Activated naive CD8-positive, alpha-beta T cell treated with anti-CD3 and anti-CD28 coated beads, Interleukin-2, amount 10 ng/mL, durations not matched to agents 7 days and 5 days (primary cell): Measurements from ENCODE around the gene CTNNA3. TPM values are rescaled to one million over a fixed set of nuclear protein-coding genes. Genes with fewer than 3 reads are reported as not detected.

Source experiments
- ATAC-seq: fragments of 150-1000 bp; cut with Tn5 transposase; one replicate; pipeline ENCODE4 v1.10.0; 2021; ENCODE audit warnings: low read depth, moderate library complexity
- POLR2A ChIA-PET: fragments of 350-600 bp; sonication (Branson Sonifier 250); formaldehyde crosslinking; loops from one replicate; lab custom pipeline; 2021; ENCODE audit warnings: antibody characterized with exemption; lab: Charles Lee
- DNase-seq: peaks from one replicate; pipeline ENCODE4 v3.0.0; 2021
- H3K27ac Mint-ChIP-seq: one replicate; pipeline ENCODE4 v1.8.0; 2022; ENCODE audit warnings: mild to moderate bottlenecking, mixed read lengths
- H3K27me3 Mint-ChIP-seq: one replicate; pipeline ENCODE4 v1.8.0; 2022; ENCODE audit warnings: mild to moderate bottlenecking, moderate library complexity, mixed read lengths
- H3K36me3 Mint-ChIP-seq: one replicate; pipeline ENCODE4 v1.8.0; 2021; ENCODE audit warnings: mild to moderate bottlenecking, mixed read lengths
- H3K4me1 Mint-ChIP-seq: one replicate; pipeline ENCODE4 v1.8.0; 2021; ENCODE audit warnings: mixed read lengths
- H3K4me3 Mint-ChIP-seq: one replicate; pipeline ENCODE4 v1.8.0; 2022; ENCODE audit warnings: mild to moderate bottlenecking, moderate library complexity, mixed read lengths
- H3K9me3 Mint-ChIP-seq: one replicate; pipeline ENCODE4 v1.8.0; 2021; ENCODE audit warnings: mixed read lengths
- total RNA-seq, 2 experiments: library from RNA; stranded (reverse); gene quantifications; one replicate each; pipeline ENCODE4 v1.2.3, GENCODE V29; 2021

The CTNNA3 gene
- total RNA-seq, 2 experiments from 2014 or later = 2.4 to 3.6 TPM

- H3K9me3 Mint-ChIP-seq = no peaks in the 10 kb centered on the region
- ATAC-seq (no peak), DNase-seq (no peak)
- H3K4me1 Mint-ChIP-seq = no peaks in the 10 kb centered on the region
- H3K36me3 Mint-ChIP-seq = no peaks in the 10 kb centered on the region
- H3K27ac Mint-ChIP-seq = no peak overlapping the region
- peaks cover 43% of the 10 kb centered on the region for H3K27me3 Mint-ChIP-seq
- POLR2A ChIA-PET = no interaction called here
- H3K4me3 Mint-ChIP-seq = no peak overlapping the region
Measured at GRCh38 chr10:66929375-66929774, 766.6 kb downstream of the CTNNA3 start.

GRCh38 chr10:66928776-66929175, 767.2 kb downstream of the CTNNA3 start:
- no peak for ATAC-seq
- H3K36me3 Mint-ChIP-seq = no peaks in the 10 kb centered on the region
- DNase-seq = no peak
- peaks cover 43% of the 10 kb centered on the region for H3K27me3 Mint-ChIP-seq
- no peak overlapping the region for H3K27ac Mint-ChIP-seq
- no peak overlapping the region for H3K4me3 Mint-ChIP-seq
- no peaks in the 10 kb centered on the region for H3K9me3 Mint-ChIP-seq
- no peaks in the 10 kb centered on the region for H3K4me1 Mint-ChIP-seq
- POLR2A ChIA-PET = no interaction called here

GRCh38 chr10:66927971-66928770, 767.8 kb downstream of the CTNNA3 start:
- Mint-ChIP-seq H3K4me1 (no peaks in the 10 kb centered on the region), H3K27me3 (peaks cover 43% of the 10 kb centered on the region), H3K4me3 (no peak overlapping the region), H3K36me3 (no peaks in the 10 kb centered on the region), H3K27ac (no peak overlapping the region), H3K9me3 (no peaks in the 10 kb centered on the region)
- POLR2A ChIA-PET = no interaction called here
- DNase-seq (no peak), ATAC-seq (no peak)

- peaks cover 43% of the 10 kb centered on the region for H3K27me3 Mint-ChIP-seq
- no peaks in the 10 kb centered on the region for H3K4me1 Mint-ChIP-seq
Measured at GRCh38 chr10:66927251-66927935, 768.6 kb downstream of the CTNNA3 start.

GRCh38 chr10:66926841-66927240, 769.2 kb downstream of the CTNNA3 start:
- Mint-ChIP-seq H3K9me3 (no peaks in the 10 kb centered on the region), H3K4me3 (no peak overlapping the region), H3K36me3 (no peaks in the 10 kb centered on the region), H3K27ac (no peak overlapping the region), H3K4me1 (no peaks in the 10 kb centered on the region), H3K27me3 (peaks cover 43% of the 10 kb centered on the region)
- no peak for DNase-seq
- POLR2A ChIA-PET = no interaction called here
- ATAC-seq = no peak

More at GRCh38 chr10:66927251-66927935, 768.6 kb downstream of the CTNNA3 start:
- no peak for DNase-seq
- Mint-ChIP-seq H3K36me3 (no peaks in the 10 kb centered on the region), H3K9me3 (no peaks in the 10 kb centered on the region), H3K4me3 (no peak overlapping the region), H3K27ac (no peak overlapping the region)
- no peak for ATAC-seq
- POLR2A ChIA-PET = no interaction called here

- Mint-ChIP-seq H3K27ac (no peak within 1 kb of the TSS), H3K9me3 (no peaks in the 10 kb centered on the region), H3K27me3 (peaks cover 41% of the 10 kb centered on the region), H3K36me3 (no peaks in the 10 kb centered on the region), H3K4me3 (no peak within 1 kb of the TSS), H3K4me1 (no peaks in the 10 kb centered on the region)
- POLR2A ChIA-PET = no interaction called here
- no peak for DNase-seq
- ATAC-seq = peak; percentile 58
Measured at GRCh38 chr10:66925896-66926715, 769.9 kb downstream of the CTNNA3 start, which contains the start of gene LRRTM3. TSS of gene LRRTM3 (plus strand) at chr10:66926036.

- Mint-ChIP-seq H3K36me3 (no peaks in the 10 kb centered on the region), H3K27me3 (peaks cover 41% of the 10 kb centered on the region), H3K4me1 (no peaks in the 10 kb centered on the region), H3K4me3 (no peak overlapping the region), H3K27ac (no peak overlapping the region), H3K9me3 (no peaks in the 10 kb centered on the region)
- no peak for DNase-seq
- POLR2A ChIA-PET = no interaction called here
- no peak for ATAC-seq
Measured at GRCh38 chr10:66925373-66925772, 770.6 kb downstream of the CTNNA3 start.

GRCh38 chr10:66924674-66925345, 771.2 kb downstream of the CTNNA3 start:
- H3K27ac Mint-ChIP-seq = no peak overlapping the region

GRCh38 chr10:66919248-66919647, 776.7 kb downstream of the CTNNA3 start:
- no peaks in the 10 kb centered on the region for H3K36me3 Mint-ChIP-seq
- H3K9me3 Mint-ChIP-seq = no peaks in the 10 kb centered on the region
- no peak overlapping the region for H3K27ac Mint-ChIP-seq
- DNase-seq (no peak), ATAC-seq (no peak)
- no peaks in the 10 kb centered on the region for H3K4me1 Mint-ChIP-seq
- no peak overlapping the region for H3K4me3 Mint-ChIP-seq
- no peaks in the 10 kb centered on the region for H3K27me3 Mint-ChIP-seq
- POLR2A ChIA-PET = no interaction called here

More at GRCh38 chr10:66924674-66925345, 771.2 kb downstream of the CTNNA3 start:
- no peaks in the 10 kb centered on the region for H3K36me3 Mint-ChIP-seq
- POLR2A ChIA-PET = no interaction called here
- ATAC-seq = no peak
- peaks cover 40% of the 10 kb centered on the region for H3K27me3 Mint-ChIP-seq
- no peaks in the 10 kb centered on the region for H3K9me3 Mint-ChIP-seq
- no peak overlapping the region for H3K4me3 Mint-ChIP-seq
- DNase-seq = no peak
- H3K4me1 Mint-ChIP-seq = no peaks in the 10 kb centered on the region

GRCh38 chr10:66917104-66917503, 778.9 kb downstream of the CTNNA3 start:
- no peaks in the 10 kb centered on the region for H3K27me3 Mint-ChIP-seq
- H3K27ac Mint-ChIP-seq = no peak overlapping the region
- ATAC-seq (no peak), DNase-seq (no peak)
- no peaks in the 10 kb centered on the region for H3K36me3 Mint-ChIP-seq
- no peaks in the 10 kb centered on the region for H3K9me3 Mint-ChIP-seq
- H3K4me1 Mint-ChIP-seq = no peaks in the 10 kb centered on the region
- POLR2A ChIA-PET = no interaction called here
- H3K4me3 Mint-ChIP-seq = no peak overlapping the region

- no peak for ATAC-seq
- Mint-ChIP-seq H3K4me3 (no peak overlapping the region), H3K27ac (no peak overlapping the region), H3K27me3 (no peaks in the 10 kb centered on the region), H3K9me3 (no peaks in the 10 kb centered on the region), H3K4me1 (no peaks in the 10 kb centered on the region), H3K36me3 (no peaks in the 10 kb centered on the region)
- POLR2A ChIA-PET = no interaction called here
- DNase-seq = no peak
Measured at GRCh38 chr10:66916030-66916429, 780.0 kb downstream of the CTNNA3 start.

GRCh38 chr10:66910671-66911070, 785.3 kb downstream of the CTNNA3 start:
- POLR2A ChIA-PET = no interaction called here
- Mint-ChIP-seq H3K36me3 (no peaks in the 10 kb centered on the region), H3K9me3 (no peaks in the 10 kb centered on the region), H3K4me3 (no peak overlapping the region), H3K27me3 (no peaks in the 10 kb centered on the region), H3K27ac (no peak overlapping the region), H3K4me1 (no peaks in the 10 kb centered on the region)
- DNase-seq (no peak), ATAC-seq (no peak)

GRCh38 chr10:66892871-66893270, 803.1 kb downstream of the CTNNA3 start:
- Mint-ChIP-seq H3K27ac (no peak overlapping the region), H3K9me3 (peaks cover 1% of the 10 kb centered on the region), H3K4me3 (no peak overlapping the region), H3K4me1 (no peaks in the 10 kb centered on the region), H3K27me3 (no peaks in the 10 kb centered on the region), H3K36me3 (no peaks in the 10 kb centered on the region)
- DNase-seq (no peak), ATAC-seq (no peak)
- POLR2A ChIA-PET = no interaction called here
